ENCODE measurements around the gene FGF13. TPM values are rescaled to one million over a fixed set of nuclear protein-coding genes. Genes with fewer than 3 reads are reported as not detected.

The FGF13 gene
- total RNA-seq, 1 experiment from 2014 or later, result 0.75 TPM

DNA sequence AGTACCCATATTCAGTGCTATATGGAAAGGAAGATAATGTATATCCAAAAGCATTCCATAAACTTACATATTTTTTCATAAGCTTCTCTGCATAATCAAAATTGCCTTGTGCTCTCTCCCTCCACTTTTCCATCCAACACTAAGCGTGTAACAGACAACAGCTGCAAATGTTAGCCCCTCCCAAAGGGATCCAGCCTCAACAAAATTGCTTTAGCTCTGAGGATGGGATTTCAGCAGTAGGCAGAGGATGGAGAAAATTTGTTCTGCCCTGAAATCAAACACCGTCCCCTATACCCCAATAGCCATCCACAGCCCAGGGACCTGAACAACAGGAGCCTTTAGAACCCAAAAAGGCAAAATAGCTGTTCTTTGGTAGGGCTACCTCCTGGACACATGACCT, 28.8 kb upstream of the FGF13 start:
- no peak for DNase-seq (ENCODE audit: unreplicated experiment)
- no TSS peak for BruUV-seq (replicated peaks)
- H3K4me3 Mint-ChIP-seq (ENCODE audit: unreplicated experiment), result no peak overlapping the region
- ChIA-PET POLR2A (no interaction called here), CTCF (interaction anchor here (0.5 to 2.1 kb wide), 7 partner anchors 9 to 1677 kb away, joined by 3 to 15 read pairs (median 3); no protein-coding TSS in a partner anchor)
- H3K9me3 Mint-ChIP-seq (ENCODE audit: unreplicated experiment), result no peaks in the 10 kb centered on the region
- no peaks in the 10 kb centered on the region for H3K36me3 Mint-ChIP-seq (ENCODE audit: insufficient read depth, unreplicated experiment)
- H3K27ac Mint-ChIP-seq (ENCODE audit: low read depth, unreplicated experiment), result no peak overlapping the region
- intact Hi-C loops (cut with micrococcal nuclease), result no loop called here
- H3K4me1 Mint-ChIP-seq (ENCODE audit: insufficient read depth, unreplicated experiment), result no peaks in the 10 kb centered on the region
- TF ChIP-seq, protein P1, sequence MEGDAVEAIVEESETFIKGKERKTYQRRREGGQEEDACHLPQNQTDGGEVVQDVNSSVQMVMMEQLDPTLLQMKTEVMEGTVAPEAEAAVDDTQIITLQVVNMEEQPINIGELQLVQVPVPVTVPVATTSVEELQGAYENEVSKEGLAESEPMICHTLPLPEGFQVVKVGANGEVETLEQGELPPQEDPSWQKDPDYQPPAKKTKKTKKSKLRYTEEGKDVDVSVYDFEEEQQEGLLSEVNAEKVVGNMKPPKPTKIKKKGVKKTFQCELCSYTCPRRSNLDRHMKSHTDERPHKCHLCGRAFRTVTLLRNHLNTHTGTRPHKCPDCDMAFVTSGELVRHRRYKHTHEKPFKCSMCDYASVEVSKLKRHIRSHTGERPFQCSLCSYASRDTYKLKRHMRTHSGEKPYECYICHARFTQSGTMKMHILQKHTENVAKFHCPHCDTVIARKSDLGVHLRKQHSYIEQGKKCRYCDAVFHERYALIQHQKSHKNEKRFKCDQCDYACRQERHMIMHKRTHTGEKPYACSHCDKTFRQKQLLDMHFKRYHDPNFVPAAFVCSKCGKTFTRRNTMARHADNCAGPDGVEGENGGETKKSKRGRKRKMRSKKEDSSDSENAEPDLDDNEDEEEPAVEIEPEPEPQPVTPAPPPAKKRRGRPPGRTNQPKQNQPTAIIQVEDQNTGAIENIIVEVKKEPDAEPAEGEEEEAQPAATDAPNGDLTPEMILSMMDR (IDR thresholded peaks at IDR 0.05; ENCODE audit: unreplicated experiment), result no peak
- peaks cover 49% of the 10 kb centered on the region for H3K27me3 Mint-ChIP-seq (ENCODE audit: insufficient read depth, unreplicated experiment)

DNA sequence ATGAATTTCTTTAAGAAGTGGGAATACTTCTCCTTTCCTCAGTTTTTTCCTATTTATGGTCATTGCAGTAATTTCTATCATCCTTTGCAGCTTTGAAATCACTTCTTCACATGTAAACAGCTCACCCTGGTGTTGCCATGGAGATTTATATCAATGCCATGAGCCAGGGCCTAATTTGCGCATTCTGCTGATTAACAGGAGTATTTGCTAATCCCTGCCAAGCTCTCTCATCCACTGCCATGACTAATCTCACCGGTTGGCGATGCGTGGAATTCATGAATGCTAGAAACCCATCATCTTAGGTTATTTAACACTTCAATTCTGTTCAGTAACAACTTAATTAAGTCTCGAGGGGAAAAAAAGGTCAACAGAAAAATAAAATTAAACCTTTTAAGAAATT, 11.8 kb upstream of the FGF13 start:
- DNase-seq (ENCODE audit: unreplicated experiment), result no peak
- TF ChIP-seq, protein P1 (IDR thresholded peaks at IDR 0.05; ENCODE audit: unreplicated experiment), result no peak
- CTCF ChIA-PET, result no interaction called here
- intact Hi-C loops (cut with micrococcal nuclease), result no loop called here
- no peak overlapping the region for H3K27ac Mint-ChIP-seq (ENCODE audit: low read depth, unreplicated experiment)
- BruUV-seq (replicated peaks), result no TSS peak
- no peak overlapping the region for H3K4me3 Mint-ChIP-seq (ENCODE audit: unreplicated experiment)
- no peaks in the 10 kb centered on the region for H3K36me3 Mint-ChIP-seq (ENCODE audit: insufficient read depth, unreplicated experiment)
- H3K9me3 Mint-ChIP-seq (ENCODE audit: unreplicated experiment), result no peaks in the 10 kb centered on the region
- POLR2A ChIA-PET, result no interaction called here
- H3K4me1 Mint-ChIP-seq (ENCODE audit: insufficient read depth, unreplicated experiment), result no peaks in the 10 kb centered on the region
- H3K27me3 Mint-ChIP-seq (ENCODE audit: insufficient read depth, unreplicated experiment), result no peaks in the 10 kb centered on the region

DNA sequence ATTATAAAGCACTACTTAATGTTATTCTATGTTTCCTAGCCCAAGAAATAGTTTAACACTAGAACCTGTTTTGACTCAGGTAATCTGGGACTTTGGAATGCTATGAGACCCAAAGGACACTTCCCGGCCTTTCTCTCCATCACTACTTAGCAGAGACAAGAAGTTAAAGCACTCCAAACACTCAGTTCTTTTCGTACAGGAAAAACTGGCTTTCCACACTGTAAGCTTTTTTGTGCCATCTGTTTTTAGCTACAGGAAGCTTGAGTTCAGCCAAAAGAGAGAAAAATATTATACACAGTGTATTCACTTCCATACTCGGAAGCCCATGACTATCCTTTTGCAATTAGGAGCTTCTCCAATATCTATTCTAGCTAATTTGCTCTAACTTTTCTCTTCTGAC, 7.9 kb upstream of the FGF13 start:
- no peak overlapping the region for H3K4me3 Mint-ChIP-seq (ENCODE audit: unreplicated experiment)
- H3K36me3 Mint-ChIP-seq (ENCODE audit: insufficient read depth, unreplicated experiment), result no peaks in the 10 kb centered on the region
- H3K9me3 Mint-ChIP-seq (ENCODE audit: unreplicated experiment), result no peaks in the 10 kb centered on the region
- intact Hi-C loops (cut with micrococcal nuclease), result no loop called here
- BruUV-seq (replicated peaks), result no TSS peak
- H3K27ac Mint-ChIP-seq (ENCODE audit: low read depth, unreplicated experiment), result no peak overlapping the region
- peaks cover 12% of the 10 kb centered on the region for H3K27me3 Mint-ChIP-seq (ENCODE audit: insufficient read depth, unreplicated experiment)
- TF ChIP-seq, protein P1 (IDR thresholded peaks at IDR 0.05; ENCODE audit: unreplicated experiment), result no peak
- POLR2A ChIA-PET, result no interaction called here
- no peak for DNase-seq (ENCODE audit: unreplicated experiment)
- H3K4me1 Mint-ChIP-seq (ENCODE audit: insufficient read depth, unreplicated experiment), result no peaks in the 10 kb centered on the region
- CTCF ChIA-PET, result interaction anchor here (0.6 kb wide), 2 partner anchors 9 to 1621 kb away, joined by 3 read pairs; no protein-coding TSS in a partner anchor

DNA sequence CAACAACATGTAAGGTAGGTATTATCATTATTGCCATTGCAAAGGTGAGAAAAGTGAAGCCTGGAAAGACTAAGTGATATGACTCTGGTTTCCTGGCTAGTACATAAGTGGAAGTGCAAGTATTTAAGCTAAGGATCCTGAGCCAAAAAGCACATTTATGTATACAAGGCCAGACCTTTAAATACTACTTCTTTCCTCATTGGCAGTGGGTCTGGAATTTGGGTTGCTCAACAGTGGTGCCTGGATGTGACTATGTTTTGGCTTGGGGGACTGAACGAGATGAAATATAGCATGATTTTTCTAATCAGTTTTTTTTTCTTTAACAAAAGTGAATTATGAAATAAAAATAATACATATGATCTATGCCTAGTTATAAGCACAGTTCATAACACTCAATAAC, 7.4 kb upstream of the FGF13 start:
- peaks cover 12% of the 10 kb centered on the region for H3K27me3 Mint-ChIP-seq (ENCODE audit: insufficient read depth, unreplicated experiment)
- no peaks in the 10 kb centered on the region for H3K4me1 Mint-ChIP-seq (ENCODE audit: insufficient read depth, unreplicated experiment)
- peak; percentile 11 for DNase-seq (ENCODE audit: unreplicated experiment)
- CTCF ChIA-PET, result interaction anchor here (0.6 to 0.7 kb wide), 2 partner anchors 9 to 27 kb away, joined by 3 read pairs; no protein-coding TSS in a partner anchor
- intact Hi-C loops (cut with micrococcal nuclease), result no loop called here
- POLR2A ChIA-PET, result no interaction called here
- no peak overlapping the region for H3K27ac Mint-ChIP-seq (ENCODE audit: low read depth, unreplicated experiment)
- BruUV-seq (replicated peaks), result no TSS peak
- no peak overlapping the region for H3K4me3 Mint-ChIP-seq (ENCODE audit: unreplicated experiment)
- TF ChIP-seq, protein P1 (IDR thresholded peaks at IDR 0.05; ENCODE audit: unreplicated experiment), result no peak
- H3K36me3 Mint-ChIP-seq (ENCODE audit: insufficient read depth, unreplicated experiment), result no peaks in the 10 kb centered on the region
- no peaks in the 10 kb centered on the region for H3K9me3 Mint-ChIP-seq (ENCODE audit: unreplicated experiment)

Data from MCF 10A (cell line).